Uterus (tissue), 2 donors: ENCODE results near the gene NUBPL.

ENCODE experiments used
- POLR2A ChIP-seq, 2 donors: fragments of 450-650 bp; IDR thresholded peaks; one replicate each; pipeline ENCODE4 v1.6.1; 2016; ENCODE audit warnings: antibody characterized with exemption in 2 of 2, mild to moderate bottlenecking in 1 of 2, moderate library complexity in 1 of 2
- TF ChIP-seq, protein P1 (sequence below), 4 experiments: fragments of 200-600 bp in 2 of 4; fragments of 450-650 bp in 2 of 4; sonication (generic) in 2 of 4; IDR thresholded peaks; one replicate each; pipeline ENCODE4 v1.5.1; 2016 to 2019; ENCODE audit warnings: antibody characterized with exemption in 4 of 4, mild to moderate bottlenecking in 2 of 4, moderate library complexity in 1 of 4

GRCh38 chr14:31578266-31578665 lies 17.1 kb downstream of the NUBPL start:
- TF ChIP-seq, protein P1, sequence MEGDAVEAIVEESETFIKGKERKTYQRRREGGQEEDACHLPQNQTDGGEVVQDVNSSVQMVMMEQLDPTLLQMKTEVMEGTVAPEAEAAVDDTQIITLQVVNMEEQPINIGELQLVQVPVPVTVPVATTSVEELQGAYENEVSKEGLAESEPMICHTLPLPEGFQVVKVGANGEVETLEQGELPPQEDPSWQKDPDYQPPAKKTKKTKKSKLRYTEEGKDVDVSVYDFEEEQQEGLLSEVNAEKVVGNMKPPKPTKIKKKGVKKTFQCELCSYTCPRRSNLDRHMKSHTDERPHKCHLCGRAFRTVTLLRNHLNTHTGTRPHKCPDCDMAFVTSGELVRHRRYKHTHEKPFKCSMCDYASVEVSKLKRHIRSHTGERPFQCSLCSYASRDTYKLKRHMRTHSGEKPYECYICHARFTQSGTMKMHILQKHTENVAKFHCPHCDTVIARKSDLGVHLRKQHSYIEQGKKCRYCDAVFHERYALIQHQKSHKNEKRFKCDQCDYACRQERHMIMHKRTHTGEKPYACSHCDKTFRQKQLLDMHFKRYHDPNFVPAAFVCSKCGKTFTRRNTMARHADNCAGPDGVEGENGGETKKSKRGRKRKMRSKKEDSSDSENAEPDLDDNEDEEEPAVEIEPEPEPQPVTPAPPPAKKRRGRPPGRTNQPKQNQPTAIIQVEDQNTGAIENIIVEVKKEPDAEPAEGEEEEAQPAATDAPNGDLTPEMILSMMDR (IDR thresholded peaks at IDR 0.05), result no peak
- no peak for TF ChIP-seq POLR2A (IDR thresholded peaks at IDR 0.05)
